GM12873 (cell line): ENCODE measurements around the gene CGREF1.

ENCODE experiments used
- CTCF ChIP-seq: IDR thresholded peaks from 2 replicates; pipeline ENCODE4 v1.5.1; 2012; ENCODE audit warnings: low read depth, mild to moderate bottlenecking, moderate library complexity, low read length, control low read depth; ENCODE audit not compliant: insufficient read depth; ENCODE audit errors: missing control alignments

CGREF1 gene

DNA sequence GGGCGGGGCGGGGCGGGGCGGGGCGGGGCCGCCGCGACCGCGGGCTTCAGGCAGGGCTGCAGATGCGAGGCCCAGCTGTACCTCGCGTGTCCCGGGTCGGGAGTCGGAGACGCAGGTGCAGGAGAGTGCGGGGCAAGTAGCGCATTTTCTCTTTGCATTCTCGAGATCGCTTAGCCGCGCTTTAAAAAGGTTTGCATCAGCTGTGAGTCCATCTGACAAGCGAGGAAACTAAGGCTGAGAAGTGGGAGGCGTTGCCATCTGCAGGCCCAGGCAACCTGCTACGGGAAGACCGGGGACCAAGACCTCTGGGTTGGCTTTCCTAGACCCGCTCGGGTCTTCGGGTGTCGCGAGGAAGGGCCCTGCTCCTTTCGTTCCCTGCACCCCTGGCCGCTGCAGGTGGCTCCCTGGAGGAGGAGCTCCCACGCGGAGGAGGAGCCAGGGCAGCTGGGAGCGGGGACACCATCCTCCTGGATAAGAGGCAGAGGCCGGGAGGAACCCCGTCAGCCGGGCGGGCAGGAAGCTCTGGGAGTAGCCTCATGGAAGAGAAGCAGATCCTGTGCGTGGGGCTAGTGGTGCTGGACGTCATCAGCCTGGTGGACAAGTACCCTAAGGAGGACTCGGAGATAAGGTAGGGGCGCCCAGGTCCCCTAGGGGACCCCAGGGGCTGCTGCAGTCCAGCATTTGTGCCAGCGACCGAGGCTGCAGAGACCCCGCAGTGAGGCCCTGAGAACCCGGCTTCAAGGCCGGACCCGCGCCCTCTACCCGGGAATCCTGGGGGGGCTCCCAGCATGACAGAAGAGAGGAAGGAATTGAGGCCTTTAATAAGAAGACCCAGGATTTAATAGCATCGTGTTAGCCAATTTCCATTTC is 32.0 kb downstream of the CGREF1 start, which contains the start of gene KHK:
TSS of gene KHK (plus strand) at position 49 of the 870 bp plus-strand sequence. CDS start at position 537, 488 bp downstream.
- TF ChIP-seq CTCF: no peak

DNA sequence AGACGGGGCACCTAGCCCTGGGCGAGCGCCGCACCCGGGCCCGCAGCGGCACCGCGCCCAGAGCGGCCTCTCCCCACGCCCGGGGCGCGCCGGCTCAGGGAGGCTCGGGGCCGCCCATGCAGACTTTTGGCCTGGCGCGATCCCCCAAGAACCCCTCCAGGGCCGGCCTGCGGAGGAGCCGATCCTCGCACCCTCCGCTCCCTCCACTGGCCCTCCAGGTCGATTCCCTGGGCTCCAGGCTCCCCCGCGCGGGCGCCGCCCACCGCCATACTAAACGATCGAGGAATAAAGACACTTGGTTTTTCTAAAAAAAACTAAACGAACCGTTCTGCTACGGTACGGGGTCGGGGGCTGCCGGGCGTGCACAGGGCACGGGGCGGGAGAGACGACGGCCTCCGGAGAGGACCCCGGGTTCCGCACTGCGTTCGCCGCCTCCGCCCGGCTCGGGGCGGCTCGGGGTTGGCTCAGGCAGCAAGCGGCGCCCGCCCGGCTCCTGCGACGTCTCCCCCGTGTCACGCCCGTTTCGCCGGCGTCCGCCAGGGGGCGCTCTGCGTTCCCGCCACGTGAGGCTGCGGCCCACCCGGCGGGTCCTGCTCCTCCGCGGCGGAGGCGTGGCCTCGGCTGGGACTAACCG is 32.7 kb downstream of the CGREF1 start:
- peak; percentile 76 for TF ChIP-seq CTCF

GRCh38 chr2:27085673-27086089 is 33.2 kb downstream of the CGREF1 start:
- TF ChIP-seq CTCF: peak; percentile 12

- no peak for TF ChIP-seq CTCF
These were observed 33.8 kb downstream of the CGREF1 start for GRCh38 chr2:27085062-27085672.

- no peak for TF ChIP-seq CTCF
These were observed 34.4 kb downstream of the CGREF1 start for GRCh38 chr2:27084297-27085061.

DNA sequence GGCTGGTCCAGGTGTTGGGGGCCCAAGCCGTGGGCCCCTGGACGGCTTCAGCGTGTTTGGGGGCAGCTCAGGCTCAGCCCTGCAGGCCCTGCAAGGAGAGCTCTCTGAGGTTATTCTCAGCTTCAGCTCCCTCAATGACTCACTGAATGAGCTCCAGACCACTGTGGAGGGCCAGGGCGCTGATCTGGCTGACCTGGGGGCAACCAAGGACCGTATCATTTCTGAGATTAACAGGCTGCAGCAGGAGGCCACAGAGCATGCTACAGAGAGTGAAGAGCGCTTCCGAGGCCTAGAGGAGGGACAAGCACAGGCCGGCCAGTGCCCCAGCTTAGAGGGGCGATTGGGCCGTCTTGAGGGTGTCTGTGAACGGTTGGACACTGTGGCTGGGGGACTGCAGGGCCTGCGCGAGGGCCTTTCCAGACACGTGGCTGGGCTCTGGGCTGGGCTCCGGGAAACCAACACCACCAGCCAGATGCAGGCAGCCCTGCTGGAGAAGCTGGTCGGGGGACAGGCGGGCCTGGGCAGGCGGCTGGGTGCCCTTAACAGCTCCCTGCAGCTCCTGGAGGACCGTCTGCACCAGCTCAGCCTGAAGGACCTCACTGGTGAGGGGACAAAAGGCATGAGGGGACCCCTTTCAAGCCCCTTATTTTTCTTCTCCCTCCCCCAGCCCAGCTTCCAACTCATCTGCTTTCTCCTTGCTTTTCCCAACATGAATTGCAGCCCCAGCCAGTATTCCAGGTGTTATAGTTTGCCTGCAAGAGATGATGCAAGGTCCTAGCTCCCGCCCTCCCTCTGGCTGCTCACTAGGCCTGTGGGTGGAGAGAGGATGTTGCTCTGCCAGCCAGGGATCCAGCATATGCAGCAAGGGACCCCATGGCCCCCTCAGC is 35.3 kb downstream of the CGREF1 start:
- TF ChIP-seq CTCF: no peak
